ENCODE results near the gene AKT1S1.

DNA sequence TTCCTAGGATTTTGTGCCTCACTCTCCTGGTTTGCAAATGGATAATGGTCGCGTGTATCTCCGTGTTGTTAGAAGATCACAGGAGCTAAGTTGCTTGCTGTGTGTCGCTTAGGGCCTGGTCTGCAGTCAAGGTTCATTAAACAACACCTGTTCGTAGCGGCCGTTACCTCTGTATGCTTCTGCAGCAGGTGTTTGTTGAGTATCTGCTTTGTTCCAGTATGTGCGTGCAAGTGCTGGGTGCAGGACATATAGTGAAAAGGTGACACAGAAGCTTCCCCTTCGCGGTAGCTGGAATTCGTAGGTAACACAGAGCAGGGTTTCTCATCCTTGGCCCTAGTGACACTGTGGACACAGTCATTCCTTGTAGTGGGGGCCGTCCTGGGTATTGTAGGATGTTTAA, 53.7 kb downstream of the AKT1S1 start:
- TF ChIP-seq ZNF610 (tag by site-specific recombination; IDR thresholded peaks at IDR 0.05; ENCODE audit: borderline replicate concordance) (no peak), ZNF146 (tag by site-specific recombination; IDR thresholded peaks at IDR 0.05) (no peak), ZFHX2 (tag by site-specific recombination; conservative IDR thresholded peaks at IDR 0.05) (no peak), ZNF433 (tag by site-specific recombination; IDR thresholded peaks at IDR 0.05; ENCODE audit: low read depth) (no peak), ZFP41 (tag by site-specific recombination; IDR thresholded peaks at IDR 0.05; ENCODE audit: borderline replicate concordance) (no peak)
- TF ChIP-seq, protein P1, sequence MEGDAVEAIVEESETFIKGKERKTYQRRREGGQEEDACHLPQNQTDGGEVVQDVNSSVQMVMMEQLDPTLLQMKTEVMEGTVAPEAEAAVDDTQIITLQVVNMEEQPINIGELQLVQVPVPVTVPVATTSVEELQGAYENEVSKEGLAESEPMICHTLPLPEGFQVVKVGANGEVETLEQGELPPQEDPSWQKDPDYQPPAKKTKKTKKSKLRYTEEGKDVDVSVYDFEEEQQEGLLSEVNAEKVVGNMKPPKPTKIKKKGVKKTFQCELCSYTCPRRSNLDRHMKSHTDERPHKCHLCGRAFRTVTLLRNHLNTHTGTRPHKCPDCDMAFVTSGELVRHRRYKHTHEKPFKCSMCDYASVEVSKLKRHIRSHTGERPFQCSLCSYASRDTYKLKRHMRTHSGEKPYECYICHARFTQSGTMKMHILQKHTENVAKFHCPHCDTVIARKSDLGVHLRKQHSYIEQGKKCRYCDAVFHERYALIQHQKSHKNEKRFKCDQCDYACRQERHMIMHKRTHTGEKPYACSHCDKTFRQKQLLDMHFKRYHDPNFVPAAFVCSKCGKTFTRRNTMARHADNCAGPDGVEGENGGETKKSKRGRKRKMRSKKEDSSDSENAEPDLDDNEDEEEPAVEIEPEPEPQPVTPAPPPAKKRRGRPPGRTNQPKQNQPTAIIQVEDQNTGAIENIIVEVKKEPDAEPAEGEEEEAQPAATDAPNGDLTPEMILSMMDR (tag by site-specific recombination; IDR thresholded peaks at IDR 0.05) = no peak
- TF ChIP-seq, protein P2, sequence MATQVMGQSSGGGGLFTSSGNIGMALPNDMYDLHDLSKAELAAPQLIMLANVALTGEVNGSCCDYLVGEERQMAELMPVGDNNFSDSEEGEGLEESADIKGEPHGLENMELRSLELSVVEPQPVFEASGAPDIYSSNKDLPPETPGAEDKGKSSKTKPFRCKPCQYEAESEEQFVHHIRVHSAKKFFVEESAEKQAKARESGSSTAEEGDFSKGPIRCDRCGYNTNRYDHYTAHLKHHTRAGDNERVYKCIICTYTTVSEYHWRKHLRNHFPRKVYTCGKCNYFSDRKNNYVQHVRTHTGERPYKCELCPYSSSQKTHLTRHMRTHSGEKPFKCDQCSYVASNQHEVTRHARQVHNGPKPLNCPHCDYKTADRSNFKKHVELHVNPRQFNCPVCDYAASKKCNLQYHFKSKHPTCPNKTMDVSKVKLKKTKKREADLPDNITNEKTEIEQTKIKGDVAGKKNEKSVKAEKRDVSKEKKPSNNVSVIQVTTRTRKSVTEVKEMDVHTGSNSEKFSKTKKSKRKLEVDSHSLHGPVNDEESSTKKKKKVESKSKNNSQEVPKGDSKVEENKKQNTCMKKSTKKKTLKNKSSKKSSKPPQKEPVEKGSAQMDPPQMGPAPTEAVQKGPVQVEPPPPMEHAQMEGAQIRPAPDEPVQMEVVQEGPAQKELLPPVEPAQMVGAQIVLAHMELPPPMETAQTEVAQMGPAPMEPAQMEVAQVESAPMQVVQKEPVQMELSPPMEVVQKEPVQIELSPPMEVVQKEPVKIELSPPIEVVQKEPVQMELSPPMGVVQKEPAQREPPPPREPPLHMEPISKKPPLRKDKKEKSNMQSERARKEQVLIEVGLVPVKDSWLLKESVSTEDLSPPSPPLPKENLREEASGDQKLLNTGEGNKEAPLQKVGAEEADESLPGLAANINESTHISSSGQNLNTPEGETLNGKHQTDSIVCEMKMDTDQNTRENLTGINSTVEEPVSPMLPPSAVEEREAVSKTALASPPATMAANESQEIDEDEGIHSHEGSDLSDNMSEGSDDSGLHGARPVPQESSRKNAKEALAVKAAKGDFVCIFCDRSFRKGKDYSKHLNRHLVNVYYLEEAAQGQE (tag by site-specific recombination; IDR thresholded peaks at IDR 0.05) = no peak
- TF ChIP-seq, protein P3, sequence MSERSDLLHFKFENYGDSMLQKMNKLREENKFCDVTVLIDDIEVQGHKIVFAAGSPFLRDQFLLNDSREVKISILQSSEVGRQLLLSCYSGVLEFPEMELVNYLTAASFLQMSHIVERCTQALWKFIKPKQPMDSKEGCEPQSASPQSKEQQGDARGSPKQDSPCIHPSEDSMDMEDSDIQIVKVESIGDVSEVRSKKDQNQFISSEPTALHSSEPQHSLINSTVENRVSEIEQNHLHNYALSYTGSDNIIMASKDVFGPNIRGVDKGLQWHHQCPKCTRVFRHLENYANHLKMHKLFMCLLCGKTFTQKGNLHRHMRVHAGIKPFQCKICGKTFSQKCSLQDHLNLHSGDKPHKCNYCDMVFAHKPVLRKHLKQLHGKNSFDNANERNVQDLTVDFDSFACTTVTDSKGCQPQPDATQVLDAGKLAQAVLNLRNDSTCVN (tag by site-specific recombination; optimal IDR thresholded peaks at IDR 0.05) = no peak
